Effector memory CD4-positive, alpha-beta T cell (primary cell): ENCODE results near the gene AGXT2.

Experiments
- DNase-seq, 3 donors: peaks; one replicate each; pipeline ENCODE4 v3.0.0-alpha.2; 2020
- H3K27ac ChIP-seq: 2 replicates; pipeline ENCODE4 v1.7.0; 2013; ENCODE audit warnings: mild to moderate bottlenecking, low read length, moderate library complexity; ENCODE audit not compliant: insufficient read depth, poor library complexity, severe bottlenecking
- H3K27me3 ChIP-seq: replicated peaks from 2 replicates; pipeline ENCODE4 v1.7.0; 2013; ENCODE audit warnings: mild to moderate bottlenecking, low read length; ENCODE audit not compliant: insufficient read depth, control insufficient read depth, poor library complexity, severe bottlenecking
- H3K36me3 ChIP-seq: 2 replicates; pipeline ENCODE4 v1.7.0; 2013; ENCODE audit warnings: mild to moderate bottlenecking, low read length, moderate library complexity; ENCODE audit not compliant: control insufficient read depth, insufficient read depth
- H3K4me1 ChIP-seq: 2 replicates; pipeline ENCODE4 v1.7.0; 2013; ENCODE audit warnings: low read length, mild to moderate bottlenecking; ENCODE audit not compliant: control insufficient read depth, insufficient read depth, poor library complexity, severe bottlenecking
- H3K4me3 ChIP-seq: 2 replicates; pipeline ENCODE4 v1.7.0; 2013; ENCODE audit warnings: low read length, low read depth, mild to moderate bottlenecking; ENCODE audit not compliant: insufficient read depth, poor library complexity, severe bottlenecking
- H3K9me3 ChIP-seq: 2 replicates; pipeline ENCODE4 v1.7.0; 2013; ENCODE audit warnings: mild to moderate bottlenecking, low read length, moderate library complexity; ENCODE audit not compliant: control insufficient read depth

AGXT2 gene

GRCh38 chr5:35082530-35082929, 34.8 kb upstream of the AGXT2 start:
- H3K4me1 ChIP-seq: no peaks in the 10 kb centered on the region
- no peak overlapping the region for H3K27ac ChIP-seq
- DNase-seq: no peak
- no peaks in the 10 kb centered on the region for H3K9me3 ChIP-seq
- no peak overlapping the region for H3K4me3 ChIP-seq
- no peaks in the 10 kb centered on the region for H3K36me3 ChIP-seq
- H3K27me3 ChIP-seq: no peaks in the 10 kb centered on the region

GRCh38 chr5:35081134-35081533, 33.4 kb upstream of the AGXT2 start:
- Histone ChIP-seq H3K27ac (no peak overlapping the region), H3K36me3 (no peaks in the 10 kb centered on the region), H3K4me3 (no peak overlapping the region), H3K4me1 (no peaks in the 10 kb centered on the region), H3K9me3 (no peaks in the 10 kb centered on the region), H3K27me3 (no peaks in the 10 kb centered on the region)
- no peak for DNase-seq

GRCh38 chr5:35073160-35073559, 25.4 kb upstream of the AGXT2 start:
- Histone ChIP-seq H3K4me1 (no peaks in the 10 kb centered on the region), H3K9me3 (no peaks in the 10 kb centered on the region), H3K36me3 (no peaks in the 10 kb centered on the region), H3K27me3 (no peaks in the 10 kb centered on the region), H3K4me3 (no peak overlapping the region), H3K27ac (no peak overlapping the region)
- DNase-seq: no peak

GRCh38 chr5:35069188-35069587, 21.4 kb upstream of the AGXT2 start:
- no peaks in the 10 kb centered on the region for H3K9me3 ChIP-seq
- no peak for DNase-seq
- H3K36me3 ChIP-seq: no peaks in the 10 kb centered on the region
- no peaks in the 10 kb centered on the region for H3K4me1 ChIP-seq
- no peak overlapping the region for H3K27ac ChIP-seq
- H3K4me3 ChIP-seq: no peak overlapping the region
- no peaks in the 10 kb centered on the region for H3K27me3 ChIP-seq

GRCh38 chr5:35067985-35068384, 20.2 kb upstream of the AGXT2 start:
- no peaks in the 10 kb centered on the region for H3K27me3 ChIP-seq
- H3K27ac ChIP-seq: no peak overlapping the region
- H3K9me3 ChIP-seq: no peaks in the 10 kb centered on the region
- no peak for DNase-seq
- H3K36me3 ChIP-seq: no peaks in the 10 kb centered on the region
- H3K4me3 ChIP-seq: no peak overlapping the region
- H3K4me1 ChIP-seq: no peaks in the 10 kb centered on the region

GRCh38 chr5:35066260-35066795, 18.6 kb upstream of the AGXT2 start:
- Histone ChIP-seq H3K4me1 (no peaks in the 10 kb centered on the region), H3K4me3 (no peak overlapping the region), H3K9me3 (no peaks in the 10 kb centered on the region), H3K27ac (no peak overlapping the region), H3K36me3 (no peaks in the 10 kb centered on the region), H3K27me3 (no peaks in the 10 kb centered on the region)
- DNase-seq: no peak

- Histone ChIP-seq H3K4me1 (no peaks in the 10 kb centered on the region), H3K36me3 (no peaks in the 10 kb centered on the region), H3K4me3 (no peak overlapping the region), H3K27ac (no peak overlapping the region), H3K27me3 (no peaks in the 10 kb centered on the region), H3K9me3 (no peaks in the 10 kb centered on the region)
- no peak for DNase-seq
These were observed 15.7 kb upstream of the AGXT2 start for GRCh38 chr5:35063414-35063813.

- no peaks in the 10 kb centered on the region for H3K4me1 ChIP-seq
- H3K27ac ChIP-seq: no peak overlapping the region
- no peak for DNase-seq
- H3K27me3 ChIP-seq: no peaks in the 10 kb centered on the region
- H3K36me3 ChIP-seq: no peaks in the 10 kb centered on the region
- no peaks in the 10 kb centered on the region for H3K9me3 ChIP-seq
- H3K4me3 ChIP-seq: no peak overlapping the region
These were observed 13.5 kb upstream of the AGXT2 start for GRCh38 chr5:35061211-35061770.

GRCh38 chr5:35060236-35060635, 12.5 kb upstream of the AGXT2 start:
- H3K36me3 ChIP-seq: no peaks in the 10 kb centered on the region

GRCh38 chr5:35059251-35059650, 11.5 kb upstream of the AGXT2 start:
- no peaks in the 10 kb centered on the region for H3K27me3 ChIP-seq
- H3K4me1 ChIP-seq: no peaks in the 10 kb centered on the region
- H3K9me3 ChIP-seq: no peaks in the 10 kb centered on the region
- H3K36me3 ChIP-seq: no peaks in the 10 kb centered on the region
- no peak overlapping the region for H3K27ac ChIP-seq
- no peak for DNase-seq
- H3K4me3 ChIP-seq: no peak overlapping the region

More at GRCh38 chr5:35060236-35060635, 12.5 kb upstream of the AGXT2 start:
- Histone ChIP-seq H3K4me3 (no peak overlapping the region), H3K27ac (no peak overlapping the region), H3K27me3 (no peaks in the 10 kb centered on the region), H3K4me1 (no peaks in the 10 kb centered on the region), H3K9me3 (no peaks in the 10 kb centered on the region)
- no peak for DNase-seq
